GM12865 (cell line): ENCODE measurements around the gene DCUN1D2.

Source experiments
- DNase-seq: peaks from one replicate; pipeline ENCODE4 v3.0.0; 2010; ENCODE audit warnings: low read depth
- H3K4me3 ChIP-seq: 2 replicates; pipeline ENCODE4 v1.5.1; 2011; ENCODE audit warnings: mild to moderate bottlenecking, low read depth, low read length, control low read depth
- TF ChIP-seq, protein P1 (sequence below): IDR thresholded peaks from 2 replicates; pipeline ENCODE4 v1.5.1; 2011; ENCODE audit warnings: low read length, control low read depth, low read depth, inconsistent platforms; ENCODE audit not compliant: insufficient read depth; ENCODE audit errors: missing control alignments

DCUN1D2 gene

DNA sequence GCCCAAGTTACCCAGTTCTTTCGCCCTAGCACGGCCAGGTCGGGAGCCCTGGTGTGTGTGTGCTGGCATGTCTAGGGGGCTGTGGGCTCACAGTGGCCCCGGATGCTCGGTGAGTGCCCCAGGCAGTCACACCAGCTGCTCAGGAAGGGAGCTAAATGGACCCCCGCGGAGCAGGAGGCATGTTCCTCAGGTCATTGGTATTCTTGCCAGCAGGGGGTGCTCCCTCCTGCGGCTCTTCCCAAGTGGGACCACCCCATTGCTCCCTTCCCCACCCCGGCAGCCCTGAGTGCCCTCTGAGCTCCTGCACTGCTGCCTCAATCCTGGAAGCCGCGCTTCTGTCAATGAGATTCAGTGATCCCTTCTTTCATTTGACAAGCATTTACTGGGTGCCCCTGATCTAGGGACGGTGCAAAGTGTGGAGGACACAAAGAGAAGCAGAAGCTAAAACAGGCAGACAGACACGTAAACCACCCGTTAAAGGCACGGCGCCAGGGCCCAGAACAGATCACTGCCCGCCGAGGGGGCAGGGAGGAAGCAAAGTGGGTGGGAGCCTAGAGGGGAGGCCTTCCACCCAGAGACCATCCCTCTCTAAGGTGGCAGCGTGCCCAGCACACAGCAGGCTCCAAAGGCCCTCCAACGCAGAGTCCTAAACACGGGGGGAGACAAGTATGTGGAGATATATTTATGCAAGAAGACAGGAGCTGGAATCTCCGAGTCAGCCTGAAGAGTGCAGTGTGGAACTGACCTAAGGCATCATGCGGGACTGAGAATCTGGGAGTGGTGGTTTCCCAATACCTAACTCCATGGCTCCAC lies 32.1 kb downstream of the DCUN1D2 start:
- TF ChIP-seq, protein P1, sequence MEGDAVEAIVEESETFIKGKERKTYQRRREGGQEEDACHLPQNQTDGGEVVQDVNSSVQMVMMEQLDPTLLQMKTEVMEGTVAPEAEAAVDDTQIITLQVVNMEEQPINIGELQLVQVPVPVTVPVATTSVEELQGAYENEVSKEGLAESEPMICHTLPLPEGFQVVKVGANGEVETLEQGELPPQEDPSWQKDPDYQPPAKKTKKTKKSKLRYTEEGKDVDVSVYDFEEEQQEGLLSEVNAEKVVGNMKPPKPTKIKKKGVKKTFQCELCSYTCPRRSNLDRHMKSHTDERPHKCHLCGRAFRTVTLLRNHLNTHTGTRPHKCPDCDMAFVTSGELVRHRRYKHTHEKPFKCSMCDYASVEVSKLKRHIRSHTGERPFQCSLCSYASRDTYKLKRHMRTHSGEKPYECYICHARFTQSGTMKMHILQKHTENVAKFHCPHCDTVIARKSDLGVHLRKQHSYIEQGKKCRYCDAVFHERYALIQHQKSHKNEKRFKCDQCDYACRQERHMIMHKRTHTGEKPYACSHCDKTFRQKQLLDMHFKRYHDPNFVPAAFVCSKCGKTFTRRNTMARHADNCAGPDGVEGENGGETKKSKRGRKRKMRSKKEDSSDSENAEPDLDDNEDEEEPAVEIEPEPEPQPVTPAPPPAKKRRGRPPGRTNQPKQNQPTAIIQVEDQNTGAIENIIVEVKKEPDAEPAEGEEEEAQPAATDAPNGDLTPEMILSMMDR: peak; percentile 21
- no peak for DNase-seq

DNA sequence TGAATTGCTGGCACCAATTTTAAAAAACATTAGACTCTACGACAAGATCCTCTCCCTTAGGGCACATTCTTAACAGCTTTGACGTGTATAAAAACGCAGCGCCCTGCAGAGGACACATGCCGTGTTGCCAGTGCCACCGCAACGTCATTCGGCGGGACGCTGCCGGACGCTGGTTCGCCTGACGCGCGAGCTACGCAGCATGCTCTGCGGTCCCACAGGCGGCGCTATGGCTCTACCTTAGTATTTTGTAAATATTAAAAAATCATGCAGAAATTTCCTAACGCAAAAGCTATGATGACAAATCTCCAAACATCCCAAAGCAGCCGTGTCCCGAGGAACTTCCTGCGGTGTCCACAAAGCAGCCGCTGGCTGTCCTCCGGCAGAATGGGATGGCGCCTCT lies 33.0 kb downstream of the DCUN1D2 start:
- no peak for DNase-seq
- H3K4me3 ChIP-seq: no peak overlapping the region

More for the DNA sequence above, 32.1 kb downstream of the DCUN1D2 start:
- no peak overlapping the region for H3K4me3 ChIP-seq

DNA sequence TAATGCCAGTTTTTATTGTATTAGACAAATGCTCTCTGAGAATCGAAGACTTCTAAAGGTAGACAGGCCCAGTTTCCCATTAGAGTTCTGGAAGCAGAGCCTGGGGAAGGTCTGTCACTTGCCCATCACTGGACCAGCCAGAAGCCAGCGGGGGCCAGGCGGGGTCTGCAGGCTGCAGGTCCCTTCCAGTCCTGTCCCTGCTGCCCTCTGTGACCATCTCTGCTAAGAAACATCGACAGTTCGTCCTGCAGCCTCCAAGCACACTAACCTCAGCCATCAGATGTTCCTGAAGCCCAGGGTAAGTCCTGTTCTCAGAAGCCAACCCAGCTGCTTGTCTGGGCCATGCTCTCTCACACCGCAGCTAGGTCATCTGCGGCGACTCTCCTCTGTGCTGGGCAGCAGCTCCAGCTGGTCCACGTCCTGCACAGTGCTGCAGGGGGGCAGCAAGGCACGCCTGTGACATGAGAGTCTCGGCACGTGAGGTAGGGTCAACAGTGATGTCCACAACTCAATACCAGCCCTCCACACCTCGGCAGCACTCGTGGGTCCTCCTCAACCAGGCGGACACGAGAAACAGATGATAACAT lies 34.3 kb downstream of the DCUN1D2 start:
- DNase-seq: no peak
- H3K4me3 ChIP-seq: no peak overlapping the region
- TF ChIP-seq, protein P1: no peak

More for the DNA sequence above, 33.0 kb downstream of the DCUN1D2 start:
- TF ChIP-seq, protein P1: no peak

DNA sequence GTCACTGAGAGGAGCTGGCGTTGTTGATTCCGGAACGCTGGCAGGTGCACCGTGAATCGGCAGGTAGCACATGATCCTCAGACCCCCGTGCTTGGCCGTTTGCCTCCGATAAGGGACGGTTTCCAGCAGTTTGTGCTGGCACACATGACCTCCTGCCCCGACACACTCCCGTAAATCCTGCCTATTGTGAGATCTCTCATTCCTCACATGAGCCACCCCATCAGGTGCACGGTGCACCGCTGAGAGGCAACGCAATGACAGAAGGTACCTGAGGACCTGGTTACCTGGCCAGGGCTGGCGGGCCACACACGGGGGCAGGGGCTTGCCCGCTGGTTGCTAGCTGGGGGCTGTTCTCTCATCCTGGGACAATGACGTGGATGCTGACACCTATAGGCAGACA lies 35.1 kb downstream of the DCUN1D2 start:
- TF ChIP-seq, protein P1: no peak
- H3K4me3 ChIP-seq: no peak overlapping the region
- DNase-seq: no peak

DNA sequence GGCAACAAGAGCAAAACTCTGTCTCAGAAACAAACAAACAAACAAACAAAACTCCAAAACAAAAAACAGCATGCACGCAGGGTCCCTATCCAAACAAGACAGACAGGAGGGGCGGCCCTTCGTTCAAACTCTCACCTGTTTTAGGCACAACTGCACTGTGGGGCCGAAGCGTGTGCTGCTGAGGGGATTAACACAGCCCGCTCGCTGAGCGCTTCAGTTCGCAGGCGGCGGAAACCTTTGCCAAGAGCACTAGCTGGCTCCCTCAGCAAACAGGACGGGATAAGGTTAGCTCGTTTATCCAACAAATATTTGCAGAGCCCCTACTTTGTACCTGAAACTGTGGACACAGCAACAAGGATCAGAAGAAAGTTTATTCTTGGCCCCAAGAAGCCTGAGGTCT lies 35.6 kb downstream of the DCUN1D2 start:
- H3K4me3 ChIP-seq: no peak overlapping the region
- DNase-seq: no peak
- TF ChIP-seq, protein P1: no peak

DNA sequence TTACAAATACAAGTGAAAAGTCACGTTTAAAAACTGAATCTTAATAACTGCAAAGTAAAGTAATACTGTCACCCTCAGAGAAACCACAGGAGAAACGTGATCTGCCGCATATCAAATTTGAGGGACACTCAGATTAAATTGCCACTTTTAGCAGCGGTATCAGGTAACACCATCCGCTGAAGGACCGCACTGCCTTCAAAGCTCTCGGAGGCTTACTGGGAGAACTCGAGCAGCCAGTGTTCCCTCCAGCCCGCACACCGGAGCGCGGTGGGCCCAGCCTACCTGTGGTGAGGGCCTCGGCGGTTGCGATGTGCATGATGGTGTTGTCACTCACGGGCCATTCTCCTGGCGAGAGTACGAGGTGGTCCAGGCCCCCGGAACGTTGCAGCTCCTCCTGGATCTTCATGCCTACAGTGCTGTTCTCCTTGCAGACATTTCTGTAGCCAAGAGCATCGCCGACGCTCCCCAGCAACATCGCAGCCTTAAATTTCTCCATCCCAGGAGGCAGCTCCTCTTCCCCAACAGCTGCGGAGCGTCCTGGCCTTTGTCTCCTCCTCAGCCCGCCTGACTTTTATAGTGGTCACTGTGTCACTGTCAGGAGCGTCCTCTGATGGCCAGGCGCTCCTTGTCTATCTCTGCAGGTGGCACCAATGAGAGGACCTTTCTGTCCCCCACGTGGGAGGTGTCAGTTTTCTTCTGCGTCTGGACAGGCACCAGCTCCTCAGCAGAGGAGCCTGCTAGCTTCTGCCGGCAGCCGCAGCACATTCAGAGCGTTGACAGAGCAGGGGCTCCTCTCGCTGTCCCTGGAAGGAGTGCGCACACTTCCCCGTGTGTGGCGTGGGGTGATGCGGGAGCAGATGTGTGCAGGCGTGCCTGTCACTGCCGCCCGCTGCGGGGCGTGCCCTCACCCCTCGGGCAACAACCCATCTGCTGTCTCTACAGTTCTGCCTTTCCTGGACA lies 37.3 kb downstream of the DCUN1D2 start, which contains the start of gene ADPRHL1:
ADPRHL1 (minus strand) TSS at position 547 of the 960 bp plus-strand sequence; CDS start at position 496, 51 bp downstream.
- TF ChIP-seq, protein P1: no peak
- no peak within 1 kb of the TSS for H3K4me3 ChIP-seq
- DNase-seq: no peak
